Astrocyte of the spinal cord (primary cell): Measurements from ENCODE around the gene ZNF76.

ENCODE experiments used
- DNase-seq: peaks from one replicate; pipeline ENCODE4 v3.0.0; 2011; ENCODE audit warnings: low read depth, low spot score
- H3K4me3 ChIP-seq: 2 replicates; pipeline ENCODE4 v1.5.1; 2011; ENCODE audit warnings: low read depth, mild to moderate bottlenecking, low read length, moderate library complexity
- in situ Hi-C: cut with HindIII; loops from 2 replicates; pipeline ENCODE4 v1.10.0; 2017; ENCODE audit warnings: low sequenced_read_pairs
- TF ChIP-seq, protein P1 (sequence below): IDR thresholded peaks from 2 replicates; pipeline ENCODE4 v1.5.1; 2012; ENCODE audit warnings: low read depth, mild to moderate bottlenecking, low read length, inconsistent platforms

Gene ZNF76

GRCh38 chr6:35262596-35262995 is 3.1 kb downstream of the ZNF76 start:
- DNase-seq, result no peak
- no peak overlapping the region for H3K4me3 ChIP-seq
- TF ChIP-seq, protein P1, sequence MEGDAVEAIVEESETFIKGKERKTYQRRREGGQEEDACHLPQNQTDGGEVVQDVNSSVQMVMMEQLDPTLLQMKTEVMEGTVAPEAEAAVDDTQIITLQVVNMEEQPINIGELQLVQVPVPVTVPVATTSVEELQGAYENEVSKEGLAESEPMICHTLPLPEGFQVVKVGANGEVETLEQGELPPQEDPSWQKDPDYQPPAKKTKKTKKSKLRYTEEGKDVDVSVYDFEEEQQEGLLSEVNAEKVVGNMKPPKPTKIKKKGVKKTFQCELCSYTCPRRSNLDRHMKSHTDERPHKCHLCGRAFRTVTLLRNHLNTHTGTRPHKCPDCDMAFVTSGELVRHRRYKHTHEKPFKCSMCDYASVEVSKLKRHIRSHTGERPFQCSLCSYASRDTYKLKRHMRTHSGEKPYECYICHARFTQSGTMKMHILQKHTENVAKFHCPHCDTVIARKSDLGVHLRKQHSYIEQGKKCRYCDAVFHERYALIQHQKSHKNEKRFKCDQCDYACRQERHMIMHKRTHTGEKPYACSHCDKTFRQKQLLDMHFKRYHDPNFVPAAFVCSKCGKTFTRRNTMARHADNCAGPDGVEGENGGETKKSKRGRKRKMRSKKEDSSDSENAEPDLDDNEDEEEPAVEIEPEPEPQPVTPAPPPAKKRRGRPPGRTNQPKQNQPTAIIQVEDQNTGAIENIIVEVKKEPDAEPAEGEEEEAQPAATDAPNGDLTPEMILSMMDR, result no peak
- in situ Hi-C loops, result no loop called here

- in situ Hi-C loops, result no loop called here
- no peak for DNase-seq
- H3K4me3 ChIP-seq, result no peak overlapping the region
- TF ChIP-seq, protein P1, result no peak
These were observed 5.2 kb downstream of the ZNF76 start for GRCh38 chr6:35264550-35265274.

DNA sequence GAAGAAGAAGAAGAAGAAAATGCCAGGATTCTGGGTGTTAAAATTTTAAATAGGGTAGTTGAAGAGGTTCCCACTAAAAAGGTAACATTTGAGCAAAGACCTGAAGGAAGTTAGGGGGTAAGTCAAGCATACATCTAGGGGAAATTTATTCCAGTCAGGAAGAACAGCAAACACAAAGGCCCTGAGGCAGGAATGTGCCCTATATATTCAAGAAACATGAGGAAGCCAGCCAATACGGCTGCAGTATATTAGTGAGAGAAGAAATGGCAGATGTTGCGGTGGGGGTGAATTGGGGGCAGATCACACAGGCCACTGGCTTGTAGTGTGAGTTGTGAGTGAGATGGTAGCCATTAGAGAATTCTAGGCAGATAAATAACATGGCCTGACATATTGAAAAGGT is 6.0 kb downstream of the ZNF76 start:
- no peak overlapping the region for H3K4me3 ChIP-seq
- TF ChIP-seq, protein P1, result no peak
- in situ Hi-C loops, result no loop called here
- no peak for DNase-seq

- TF ChIP-seq, protein P1, result no peak
- in situ Hi-C loops, result no loop called here
- H3K4me3 ChIP-seq, result no peak overlapping the region
- no peak for DNase-seq
These were observed 7.9 kb downstream of the ZNF76 start for GRCh38 chr6:35267446-35267845.

DNA sequence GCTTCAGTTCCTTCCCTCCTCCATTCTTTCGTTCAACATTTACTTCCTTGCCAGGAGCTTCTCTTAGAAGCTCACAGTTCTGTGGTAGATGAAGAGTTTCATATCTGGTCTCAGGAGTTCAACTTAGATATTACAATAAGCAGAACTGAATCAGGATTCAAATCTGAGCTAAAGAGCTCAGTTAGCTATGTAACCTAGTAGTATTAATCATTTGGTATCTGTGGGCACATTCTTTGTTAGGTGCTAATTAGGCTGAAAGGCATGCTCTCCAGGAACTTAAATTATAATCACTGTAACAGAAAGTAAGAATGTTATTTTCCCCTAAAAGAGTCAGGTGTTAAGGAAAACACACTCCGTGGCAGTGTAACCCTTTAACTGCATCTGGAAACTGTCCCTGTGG is 8.4 kb downstream of the ZNF76 start:
- no peak overlapping the region for H3K4me3 ChIP-seq
- DNase-seq, result no peak
- in situ Hi-C loops, result no loop called here
- TF ChIP-seq, protein P1, result no peak

DNA sequence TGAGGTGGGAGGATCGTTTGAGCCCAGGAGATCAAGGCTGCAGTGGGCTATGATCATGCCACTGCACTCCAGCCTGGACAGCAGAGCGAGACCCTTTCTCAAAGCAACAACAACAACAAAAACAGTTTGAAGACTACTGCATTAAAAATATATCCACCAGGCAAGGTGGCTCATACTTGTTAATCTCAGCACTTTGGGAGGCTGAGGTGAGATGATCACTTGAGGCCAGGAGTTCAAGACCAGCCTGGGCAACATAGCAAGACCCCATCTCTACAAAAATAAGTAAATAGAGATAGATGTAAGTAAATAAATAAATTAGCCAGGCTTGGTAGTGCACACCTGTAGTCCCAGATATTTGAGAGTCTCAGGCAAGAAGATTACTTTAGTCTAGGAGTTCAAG is 12.5 kb downstream of the ZNF76 start:
- in situ Hi-C loops, result no loop called here
- TF ChIP-seq, protein P1, result no peak
- no peak for DNase-seq
- H3K4me3 ChIP-seq, result no peak overlapping the region
